A549 (cell line): ENCODE data around the gene MEPCE. TPM values are rescaled to one million over a fixed set of nuclear protein-coding genes. Genes with fewer than 3 reads are reported as not detected.
A peak's percentile ranks its signal among the peaks of the same experiment; 100 is the strongest.

Experiments
- ATAC-seq, 2 experiments: fragments of 200-7000 bp in 1 of 2; fragments of >200 bp in 1 of 2; cut with Nextera tagmentation in 1 of 2; cut with Tn5 transposase in 1 of 2; 3 replicates each; pipeline versions ENCODE4 v1.8.0 to v1.9.1; 2018 to 2020; ENCODE audit warnings: mild to moderate bottlenecking in 1 of 2, moderate library complexity in 1 of 2
- CTCF ChIA-PET: fragments of 300-600 bp; sonication (Branson Sonifier 250); formaldehyde crosslinking; extraction: SDS; loops from one replicate; lab custom pipeline; 2021; ENCODE audit warnings: antibody characterized with exemption, inconsistent platforms; lab: Yijun Ruan, JAX
- POLR2A ChIA-PET: fragments of 350-600 bp; formaldehyde crosslinking; extraction: SDS; loops from one replicate; lab custom pipeline; 2021; ENCODE audit warnings: antibody characterized with exemption, inconsistent platforms; lab: Yijun Ruan, JAX
- DNase-seq, 2 experiments: peaks; one replicate each; pipeline versions ENCODE4 v3.0.0 to v3.0.0-alpha.2; 2011 to 2016; ENCODE audit warnings: low read depth in 1 of 2, low spot score in 1 of 2
- FAIRE-seq: peaks from 2 replicates; lab custom pipeline; 2011; peaks lifted over from hg19 to GRCh38; lab: Jason Lieb, UNC
- H3K27ac ChIP-seq, 2 experiments: fragments of >200 bp; sonication (Bioruptor Twin); formaldehyde crosslinking; 3 replicates each; pipeline ENCODE4 v1.5.1; 2016 to 2017
- H3K4me1 ChIP-seq: fragments of >200 bp; sonication (Bioruptor Twin); formaldehyde crosslinking; 3 replicates; pipeline ENCODE4 v1.6.1; 2016
- H3K4me2 ChIP-seq: fragments of >200 bp; sonication (Bioruptor Twin); formaldehyde crosslinking; 3 replicates; pipeline ENCODE4 v1.6.1; 2016
- H3K4me3 ChIP-seq: fragments of >200 bp; sonication (Bioruptor Twin); formaldehyde crosslinking; 3 replicates; pipeline ENCODE4 v1.5.1; 2016
- H3K9me3 ChIP-seq: fragments of >200 bp; sonication (Bioruptor Twin); formaldehyde crosslinking; 3 replicates; pipeline ENCODE4 v1.6.1; 2016
- CBX2 ChIP-seq: fragments of 200-600 bp; sonication (generic); IDR thresholded peaks from 2 replicates; pipeline ENCODE4 v1.6.1; 2016; ENCODE audit warnings: low read depth, mild to moderate bottlenecking, borderline replicate concordance
- FOSL2 ChIP-seq, 2 experiments: fragments of 450-650 bp in 1 of 2; fragments of >200 bp in 1 of 2; sonication (Bioruptor Twin) in 1 of 2; formaldehyde crosslinking; IDR thresholded peaks; 2 replicates each; pipeline versions ENCODE4 v1.5.0 to v1.6.1; 2016 to 2020; ENCODE audit warnings: mild to moderate bottlenecking in 1 of 2, moderate library complexity in 1 of 2
- HEYL ChIP-seq: fragments of 250-450 bp; sonication (Bioruptor Pico); IDR thresholded peaks from 2 replicates; pipeline ENCODE4 v1.8.0; 2021; ENCODE audit warnings: mild to moderate bottlenecking, moderate library complexity
- HOXA7 ChIP-seq: fragments of 250-450 bp; sonication (Bioruptor Pico); IDR thresholded peaks from 2 replicates; pipeline ENCODE4 v1.5.0; 2020; ENCODE audit warnings: mild to moderate bottlenecking, moderate library complexity
- HOXB5 ChIP-seq: fragments of 250-450 bp; sonication (Bioruptor Pico); IDR thresholded peaks from 2 replicates; pipeline ENCODE4 v1.5.0; 2020; ENCODE audit warnings: mild to moderate bottlenecking, moderate library complexity
- KDM1A ChIP-seq: fragments of 200-600 bp; sonication (generic); IDR thresholded peaks from 2 replicates; pipeline ENCODE4 v1.6.1; 2016; ENCODE audit warnings: low read depth, mild to moderate bottlenecking
- MAFK ChIP-seq: fragments of 450-650 bp; IDR thresholded peaks from 2 replicates; pipeline ENCODE4 v1.6.1; 2014; ENCODE audit not compliant: partially characterized antibody
- MAZ ChIP-seq: fragments of 150-350 bp; IDR thresholded peaks from 2 replicates; pipeline ENCODE4 v1.6.1; 2014; ENCODE audit warnings: antibody characterized with exemption, low read depth, low read length, borderline replicate concordance
- NR3C1 ChIP-seq: fragments of >200 bp; sonication (Bioruptor Twin); formaldehyde crosslinking; IDR thresholded peaks from 3 replicates; pipeline ENCODE4 v1.6.1; 2017
- PHF8 ChIP-seq: fragments of 200-600 bp; sonication (generic); IDR thresholded peaks from 2 replicates; pipeline ENCODE4 v1.6.1; 2016; ENCODE audit warnings: low read depth, mild to moderate bottlenecking, antibody characterized with exemption, moderate library complexity, borderline replicate concordance
- POLR2A ChIP-seq: IDR thresholded peaks from 2 replicates; pipeline ENCODE4 v1.6.1; 2012; ENCODE audit warnings: mild to moderate bottlenecking, low read length
- RAD21 ChIP-seq, 2 experiments: fragments of >200 bp in 1 of 2; sonication (Bioruptor Twin) in 1 of 2; formaldehyde crosslinking in 1 of 2; IDR thresholded peaks in 1 of 2; conservative IDR thresholded peaks in 1 of 2; 2 replicates in 1 of 2; 3 replicates in 1 of 2; pipeline ENCODE4 v1.6.1; 2012 to 2018; ENCODE audit warnings: inconsistent platforms in 1 of 2
- RCOR1 ChIP-seq: fragments of 150-350 bp; IDR thresholded peaks from 2 replicates; pipeline ENCODE4 v1.6.1; 2014; ENCODE audit warnings: antibody characterized with exemption, low read length, low read depth
- SREBF2 ChIP-seq: fragments of 450-650 bp; IDR thresholded peaks from 2 replicates; pipeline ENCODE4 v1.6.1; 2014; ENCODE audit warnings: mild to moderate bottlenecking, moderate library complexity
- ZC3H11A ChIP-seq: fragments of 450-650 bp; IDR thresholded peaks from 2 replicates; pipeline ENCODE4 v1.6.1; 2014; ENCODE audit warnings: antibody characterized with exemption, mild to moderate bottlenecking
- ZFP36 ChIP-seq: fragments of 450-650 bp; IDR thresholded peaks from 2 replicates; pipeline ENCODE4 v1.6.1; 2014; ENCODE audit warnings: borderline replicate concordance; ENCODE audit not compliant: partially characterized antibody
- WGBS: methylation state at CpG from one replicate; pipeline ENCODE4 v1.1.6; 2017; ENCODE audit errors: missing lambda C conversion rate; 5-methylcytosine and 5-hydroxymethylcytosine counted together
- polyA plus RNA-seq, 4 experiments: library from polyadenylated mRNA; depleted of rRNA in 3 of 4; stranded (reverse); fragments of >200 nt; fragmentation: RNase III in 1 of 4; extraction: RNeasy Plus Mini Kit Qiagen cat#74134 plus additional on column Dnase treatment in 1 of 4; gene quantifications; 2 replicates in 3 of 4; 3 replicates in 1 of 4; pipeline ENCODE4 v1.2.3, GENCODE V29; 2011 to 2017
- TF ChIP-seq, protein P1 (sequence below): fragments of >200 bp; sonication (Bioruptor Twin); formaldehyde crosslinking; IDR thresholded peaks from 3 replicates; pipeline ENCODE4 v1.5.1; 2016
- TF ChIP-seq, protein P2 (sequence below): fragments of >200 bp; sonication (Bioruptor Twin); formaldehyde crosslinking; IDR thresholded peaks from 2 replicates; pipeline ENCODE4 v1.6.1; 2016

MEPCE gene
- polyA plus RNA-seq, 2 of the 4 experiments (the other 2 are of a cell fraction), result 10.0 to 38.4 TPM

DNA sequence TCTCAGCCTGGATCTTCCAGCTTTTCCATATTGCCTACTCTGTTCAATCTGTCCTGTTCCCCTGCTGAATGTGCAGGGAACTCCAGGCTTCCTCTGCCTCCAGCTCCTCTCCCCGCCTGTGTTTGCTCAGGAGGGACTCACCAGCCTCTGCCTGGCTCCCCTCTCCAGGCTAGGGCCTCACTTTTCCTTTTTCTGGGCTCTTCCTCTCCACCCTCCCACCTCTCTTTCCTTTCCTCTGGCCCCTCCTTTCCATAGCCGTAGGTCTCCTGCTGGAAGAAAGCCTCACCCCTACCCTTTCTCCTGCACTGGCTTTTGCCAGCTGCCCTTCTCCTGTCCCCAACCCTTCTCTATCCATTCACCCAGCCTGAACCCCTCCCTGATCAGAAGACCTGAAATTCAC is 31.4 kb upstream of the MEPCE start:
- Histone ChIP-seq H3K4me1 (no peaks in the 10 kb centered on the region), H3K27ac (no peak overlapping the region), H3K4me2 (no peak overlapping the region), H3K9me3 (no peaks in the 10 kb centered on the region), H3K4me3 (no peak overlapping the region)
- WGBS, result 14% methylated on average over 2 of the region's 2 CpGs
- TF ChIP-seq HEYL (no peak), RCOR1 (no peak), HOXB5 (CRISPR knock-in tag) (no peak), PHF8 (no peak), MAFK (no peak), POLR2A (no peak), NR3C1 (no peak)
- TF ChIP-seq, protein P1, sequence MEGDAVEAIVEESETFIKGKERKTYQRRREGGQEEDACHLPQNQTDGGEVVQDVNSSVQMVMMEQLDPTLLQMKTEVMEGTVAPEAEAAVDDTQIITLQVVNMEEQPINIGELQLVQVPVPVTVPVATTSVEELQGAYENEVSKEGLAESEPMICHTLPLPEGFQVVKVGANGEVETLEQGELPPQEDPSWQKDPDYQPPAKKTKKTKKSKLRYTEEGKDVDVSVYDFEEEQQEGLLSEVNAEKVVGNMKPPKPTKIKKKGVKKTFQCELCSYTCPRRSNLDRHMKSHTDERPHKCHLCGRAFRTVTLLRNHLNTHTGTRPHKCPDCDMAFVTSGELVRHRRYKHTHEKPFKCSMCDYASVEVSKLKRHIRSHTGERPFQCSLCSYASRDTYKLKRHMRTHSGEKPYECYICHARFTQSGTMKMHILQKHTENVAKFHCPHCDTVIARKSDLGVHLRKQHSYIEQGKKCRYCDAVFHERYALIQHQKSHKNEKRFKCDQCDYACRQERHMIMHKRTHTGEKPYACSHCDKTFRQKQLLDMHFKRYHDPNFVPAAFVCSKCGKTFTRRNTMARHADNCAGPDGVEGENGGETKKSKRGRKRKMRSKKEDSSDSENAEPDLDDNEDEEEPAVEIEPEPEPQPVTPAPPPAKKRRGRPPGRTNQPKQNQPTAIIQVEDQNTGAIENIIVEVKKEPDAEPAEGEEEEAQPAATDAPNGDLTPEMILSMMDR, result no peak
- no peak for FAIRE-seq
- no peak for DNase-seq
- CTCF ChIA-PET, result interaction anchor here (0.8 to 3.3 kb wide), 2 partner anchors 9 to 23 kb away, joined by 3 to 20 read pairs; no protein-coding TSS in a partner anchor
- POLR2A ChIA-PET, result no interaction called here
- ATAC-seq, result peak in 1 of 2 experiments; percentile 44; a peak in 3 of 6 replicates

- CTCF ChIA-PET, result interaction anchor here (1.2 kb wide), 1 partner anchor 11 kb away, joined by 3 read pairs; no protein-coding TSS in a partner anchor
- Histone ChIP-seq H3K4me2 (no peak overlapping the region), H3K4me3 (no peak overlapping the region), H3K27ac (no peak overlapping the region)
- FAIRE-seq, result no peak
- POLR2A ChIA-PET, result no interaction called here
- ATAC-seq, result no peak
- TF ChIP-seq HOXB5 (CRISPR knock-in tag) (no peak), MAZ (no peak), ZC3H11A (no peak), CBX2 (no peak), SREBF2 (no peak), ZFP36 (no peak), FOSL2 (IDR thresholded peaks at IDR 0.05) (no peak), FOSL2 (CRISPR knock-in tag; IDR thresholded peaks at IDR 0.05) (no peak), HOXA7 (CRISPR knock-in tag) (no peak)
- TF ChIP-seq, protein P2, sequence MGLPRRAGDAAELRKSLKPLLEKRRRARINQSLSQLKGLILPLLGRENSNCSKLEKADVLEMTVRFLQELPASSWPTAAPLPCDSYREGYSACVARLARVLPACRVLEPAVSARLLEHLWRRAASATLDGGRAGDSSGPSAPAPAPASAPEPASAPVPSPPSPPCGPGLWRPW, result no peak
- TF ChIP-seq, protein P1, result no peak
- TF ChIP-seq, all 56 proteins: peak for 0
- DNase-seq, result no peak
- WGBS, result 96% methylated on average over 3 of the region's 3 CpGs
- Histone ChIP-seq H3K9me3 (no peaks in the 10 kb centered on the region), H3K4me1 (no peaks in the 10 kb centered on the region)
These were observed 29.6 kb upstream of the MEPCE start for GRCh38 chr7:100400041-100400440.

DNA sequence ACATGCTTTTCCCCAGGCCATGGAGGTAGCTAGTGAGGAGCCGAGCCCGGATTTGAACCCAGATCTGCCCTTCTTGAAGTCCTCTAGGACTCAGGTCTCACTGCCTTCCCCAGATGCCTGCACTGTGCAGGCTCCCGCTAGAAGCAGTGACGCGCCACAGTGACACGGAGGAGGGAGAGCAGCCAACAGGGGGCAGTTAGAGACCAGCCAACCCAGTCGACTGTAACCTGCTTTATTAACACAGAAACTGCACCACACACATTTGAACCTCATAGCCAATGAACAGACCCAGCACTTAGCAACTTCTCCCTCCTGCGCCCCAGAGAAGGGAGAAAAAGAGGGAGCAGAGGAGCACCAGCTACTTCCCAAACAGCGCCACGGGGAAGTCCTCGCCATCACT is 29.0 kb upstream of the MEPCE start:
- CTCF ChIA-PET, result interaction anchor here (0.8 to 3.1 kb wide), 4 partner anchors 10 to 268 kb away, joined by 3 to 16 read pairs (median 4); no protein-coding TSS in a partner anchor
- no peak overlapping the region for H3K4me3 ChIP-seq

More for the DNA sequence above, 29.0 kb upstream of the MEPCE start:
- Histone ChIP-seq H3K9me3 (no peaks in the 10 kb centered on the region), H3K4me1 (no peaks in the 10 kb centered on the region), H3K27ac (no peak overlapping the region), H3K4me2 (no peak overlapping the region)
- peak in 1 of 2 experiments; percentile 35 for DNase-seq
- WGBS, result 66% methylated on average over 11 of the region's 11 CpGs
- POLR2A ChIA-PET, result no interaction called here
- TF ChIP-seq RAD21 (conservative IDR thresholded peaks at IDR 0.05 in 1 of 2, IDR thresholded peaks at IDR 0.05 in 1 of 2), result peak in 1 of 2 experiments; percentile 41; a peak in 2 of 5 replicates
- TF ChIP-seq KDM1A, result no peak
- TF ChIP-seq HOXA7 (CRISPR knock-in tag), result no peak
- no peak for FAIRE-seq
- peak; percentile 56 to 83; a peak in 4 of 6 replicates for ATAC-seq
